ENCODE results near the gene KIAA1217. TPM values are rescaled to one million over a fixed set of nuclear protein-coding genes. Genes with fewer than 3 reads are reported as not detected.
A peak's percentile ranks its signal among the peaks of the same experiment; 100 is the strongest.

The KIAA1217 gene
- total RNA-seq, 1 donor from 2014 or later = 161 TPM

- peaks cover 29% of the 10 kb centered on the region for H3K36me3 Mint-ChIP-seq
- DNase-seq (ENCODE audit: low spot score in 2 of 2, unreplicated experiment in 2 of 2) = no peak
- TF ChIP-seq, protein P1, sequence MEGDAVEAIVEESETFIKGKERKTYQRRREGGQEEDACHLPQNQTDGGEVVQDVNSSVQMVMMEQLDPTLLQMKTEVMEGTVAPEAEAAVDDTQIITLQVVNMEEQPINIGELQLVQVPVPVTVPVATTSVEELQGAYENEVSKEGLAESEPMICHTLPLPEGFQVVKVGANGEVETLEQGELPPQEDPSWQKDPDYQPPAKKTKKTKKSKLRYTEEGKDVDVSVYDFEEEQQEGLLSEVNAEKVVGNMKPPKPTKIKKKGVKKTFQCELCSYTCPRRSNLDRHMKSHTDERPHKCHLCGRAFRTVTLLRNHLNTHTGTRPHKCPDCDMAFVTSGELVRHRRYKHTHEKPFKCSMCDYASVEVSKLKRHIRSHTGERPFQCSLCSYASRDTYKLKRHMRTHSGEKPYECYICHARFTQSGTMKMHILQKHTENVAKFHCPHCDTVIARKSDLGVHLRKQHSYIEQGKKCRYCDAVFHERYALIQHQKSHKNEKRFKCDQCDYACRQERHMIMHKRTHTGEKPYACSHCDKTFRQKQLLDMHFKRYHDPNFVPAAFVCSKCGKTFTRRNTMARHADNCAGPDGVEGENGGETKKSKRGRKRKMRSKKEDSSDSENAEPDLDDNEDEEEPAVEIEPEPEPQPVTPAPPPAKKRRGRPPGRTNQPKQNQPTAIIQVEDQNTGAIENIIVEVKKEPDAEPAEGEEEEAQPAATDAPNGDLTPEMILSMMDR (IDR thresholded peaks at IDR 0.05; ENCODE audit: unreplicated experiment) = no peak
- no peaks in the 10 kb centered on the region for H3K27me3 Mint-ChIP-seq (ENCODE audit: low read depth)
- H3K9me3 Mint-ChIP-seq = no peaks in the 10 kb centered on the region
- H3K4me1 Mint-ChIP-seq = no peaks in the 10 kb centered on the region
- H3K27ac Mint-ChIP-seq = no peak overlapping the region
- H3K4me3 Mint-ChIP-seq = no peak overlapping the region
Observed at GRCh38 chr10:24427678-24428409, 218.9 kb downstream of the KIAA1217 start.

DNA sequence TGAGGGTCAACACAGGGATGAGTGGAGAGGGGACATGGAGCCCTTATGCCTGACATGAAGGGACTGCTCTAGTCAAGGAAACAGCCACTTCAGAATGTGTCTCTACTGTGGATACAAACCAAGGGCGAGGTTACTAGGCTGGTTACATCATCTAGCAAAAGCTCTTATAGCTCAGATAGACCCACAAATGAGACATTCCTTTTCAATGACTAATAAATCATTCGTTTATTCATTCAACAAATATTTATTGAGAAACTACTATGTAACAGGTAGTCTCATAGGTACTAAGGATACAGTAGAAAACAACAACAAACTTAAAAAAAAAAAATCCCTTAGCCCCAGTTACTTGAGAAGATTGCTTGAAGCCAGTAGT lies 219.5 kb downstream of the KIAA1217 start:
- Mint-ChIP-seq H3K4me1 (no peaks in the 10 kb centered on the region), H3K27me3 (ENCODE audit: low read depth) (no peaks in the 10 kb centered on the region), H3K9me3 (no peaks in the 10 kb centered on the region), H3K36me3 (peaks cover 32% of the 10 kb centered on the region), H3K27ac (no peak overlapping the region), H3K4me3 (no peak overlapping the region)
- no peak for DNase-seq (ENCODE audit: low spot score in 2 of 2, unreplicated experiment in 2 of 2)
- TF ChIP-seq, protein P1 (IDR thresholded peaks at IDR 0.05; ENCODE audit: unreplicated experiment) = no peak

DNA sequence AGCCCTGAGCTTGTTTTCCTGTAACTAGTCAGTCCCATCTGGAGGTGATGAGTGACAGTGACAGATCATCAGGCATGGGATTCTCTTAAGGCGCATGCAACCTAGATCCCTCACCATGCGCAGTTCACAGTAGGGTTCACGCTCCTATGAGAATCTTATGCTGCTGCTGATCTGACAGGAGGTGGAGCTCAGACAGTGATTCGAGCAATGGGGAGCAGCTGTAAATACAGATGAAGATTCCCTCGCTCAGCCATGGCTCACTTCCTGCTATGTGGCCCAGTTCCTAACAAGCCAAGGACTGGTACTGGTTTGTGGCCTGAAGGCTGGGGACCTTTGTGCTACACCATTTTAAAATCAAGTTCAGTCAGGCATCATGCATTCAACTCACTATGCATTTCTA lies 221.7 kb downstream of the KIAA1217 start:
- no peak for DNase-seq (ENCODE audit: low spot score in 2 of 2, unreplicated experiment in 2 of 2)
- Mint-ChIP-seq H3K4me3 (no peak overlapping the region), H3K4me1 (no peaks in the 10 kb centered on the region), H3K27me3 (ENCODE audit: low read depth) (no peaks in the 10 kb centered on the region), H3K36me3 (peaks cover 40% of the 10 kb centered on the region), H3K27ac (no peak overlapping the region), H3K9me3 (no peaks in the 10 kb centered on the region)
- TF ChIP-seq, protein P1 (IDR thresholded peaks at IDR 0.05; ENCODE audit: unreplicated experiment) = no peak

- Mint-ChIP-seq H3K27me3 (ENCODE audit: low read depth) (no peaks in the 10 kb centered on the region), H3K4me3 (no peak overlapping the region), H3K9me3 (no peaks in the 10 kb centered on the region), H3K27ac (peak overlapping the region; percentile 43), H3K36me3 (peaks cover 40% of the 10 kb centered on the region), H3K4me1 (no peaks in the 10 kb centered on the region)
- no peak for DNase-seq (ENCODE audit: low spot score in 2 of 2, unreplicated experiment in 2 of 2)
- TF ChIP-seq, protein P1 (IDR thresholded peaks at IDR 0.05; ENCODE audit: unreplicated experiment) = no peak
Observed at GRCh38 chr10:24432478-24433416, 223.8 kb downstream of the KIAA1217 start.

DNA sequence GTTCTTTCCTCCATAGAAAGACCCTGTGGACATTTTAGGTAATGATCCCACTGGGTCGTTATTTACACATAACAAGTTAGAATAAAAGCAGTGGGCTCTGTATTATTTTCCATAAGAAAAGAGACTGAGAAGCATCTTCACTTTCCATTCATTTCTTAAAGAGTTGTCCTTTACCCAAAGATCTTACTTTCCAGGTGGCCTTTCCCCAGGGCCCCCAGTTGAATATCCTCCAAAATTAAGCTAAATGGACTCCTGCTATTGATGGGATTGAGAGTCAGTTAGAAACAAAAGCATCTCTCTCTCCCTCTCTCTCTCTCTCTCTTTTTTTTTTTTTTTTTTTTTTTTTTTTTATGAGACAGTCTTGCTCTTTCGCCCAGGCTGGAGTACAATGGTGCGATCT lies 224.8 kb downstream of the KIAA1217 start:
- H3K4me3 Mint-ChIP-seq = no peak overlapping the region
- TF ChIP-seq, protein P1 (IDR thresholded peaks at IDR 0.05; ENCODE audit: unreplicated experiment) = no peak
- no peak overlapping the region for H3K27ac Mint-ChIP-seq
- H3K27me3 Mint-ChIP-seq (ENCODE audit: low read depth) = no peaks in the 10 kb centered on the region
- peaks cover 43% of the 10 kb centered on the region for H3K36me3 Mint-ChIP-seq
- H3K4me1 Mint-ChIP-seq = peaks cover 5% of the 10 kb centered on the region
- no peak for DNase-seq (ENCODE audit: low spot score in 2 of 2, unreplicated experiment in 2 of 2)
- no peaks in the 10 kb centered on the region for H3K9me3 Mint-ChIP-seq
